Lung (tissue), 12 donors: Measurements from ENCODE around the gene SLC25A45. TPM values are rescaled to one million over a fixed set of nuclear protein-coding genes. Genes with fewer than 3 reads are reported as not detected.

Source experiments
- ATAC-seq: fragments of 200-7000 bp; cut with Tn5 transposase; one replicate; pipeline ENCODE4 v1.9.1; 2020; ENCODE audit warnings: moderate number of reproducible peaks; ENCODE audit not compliant: insufficient read depth, low FRiP score
- DNase-seq, 3 donors: peaks; one replicate each; pipeline ENCODE4 v3.0.0-alpha.2; 2013 to 2017
- H3K27ac ChIP-seq, 2 donors: one replicate each; pipeline ENCODE4 v1.5.1; 2013; ENCODE audit warnings: mild to moderate bottlenecking in 2 of 2, moderate library complexity in 2 of 2, control low read depth in 1 of 2, inconsistent platforms in 1 of 2, low read depth in 1 of 2, low read length in 1 of 2
- H3K27me3 ChIP-seq, 3 donors: one replicate each; pipeline ENCODE4 v1.5.1; 2013; ENCODE audit warnings: low read length in 2 of 3; ENCODE audit not compliant: control insufficient read depth in 3 of 3, insufficient read depth in 3 of 3
- H3K36me3 ChIP-seq, 4 donors: one replicate each; pipeline ENCODE4 v1.5.1; 2013; ENCODE audit warnings: low read length in 4 of 4, mild to moderate bottlenecking in 1 of 4, moderate library complexity in 1 of 4; ENCODE audit not compliant: control insufficient read depth in 4 of 4, insufficient read depth in 4 of 4
- H3K4me1 ChIP-seq, 5 donors: one replicate each; pipeline ENCODE4 v1.5.1; 2013; ENCODE audit warnings: low read length in 5 of 5, mild to moderate bottlenecking in 2 of 5, moderate library complexity in 1 of 5; ENCODE audit not compliant: control insufficient read depth in 5 of 5, insufficient read depth in 5 of 5
- H3K4me3 ChIP-seq: one replicate; pipeline ENCODE4 v1.5.1; 2013; ENCODE audit warnings: mild to moderate bottlenecking, control low read depth, moderate library complexity
- H3K9ac ChIP-seq, 2 donors: one replicate each; pipeline ENCODE4 v1.5.1; 2013; ENCODE audit warnings: low read length in 2 of 2, control low read depth in 1 of 2; ENCODE audit not compliant: insufficient read depth in 1 of 2
- H3K9me3 ChIP-seq, 4 donors: one replicate each; pipeline ENCODE4 v1.5.1; 2013; ENCODE audit warnings: low read length in 3 of 4, mild to moderate bottlenecking in 1 of 4, moderate library complexity in 1 of 4; ENCODE audit not compliant: control insufficient read depth in 4 of 4, insufficient read depth in 3 of 4
- CTCF ChIP-seq: IDR thresholded peaks from 2 replicates; pipeline ENCODE4 v1.5.1; 2012; ENCODE audit warnings: mild to moderate bottlenecking; ENCODE audit errors: control extremely low read depth, extremely low read depth
- WGBS, 2 donors: extraction: QIAGEN DNeasy Blood & Tissue Kit; methylation state at CpG; one replicate each; pipeline ENCODE4 v1.1.7; 2013; 5-methylcytosine and 5-hydroxymethylcytosine counted together
- polyA plus RNA-seq, 2 donors: library from polyadenylated mRNA; stranded (reverse); fragments of 200-250 nt; gene quantifications; one replicate each; pipeline ENCODE4 v1.2.1, GENCODE V29; 2013
- total RNA-seq, 2 donors: library from RNA; depleted of rRNA in 1 of 2; stranded (reverse); fragments of >200 nt in 1 of 2; gene quantifications; one replicate each; pipeline ENCODE4 v1.2.1, GENCODE V29; 2014 to 2021
- donor health status: control.
- donor health status: control.
- donor health status: Bipolar disorder and iron deficiency.
- donor health status: healthy.
- donor health status: DM: yes; HTN: yes; CAD: no.

SLC25A45 gene
- total and polyA plus RNA-seq, 4 donors: 5.5 to 15.6 (median 8.1) TPM

DNA sequence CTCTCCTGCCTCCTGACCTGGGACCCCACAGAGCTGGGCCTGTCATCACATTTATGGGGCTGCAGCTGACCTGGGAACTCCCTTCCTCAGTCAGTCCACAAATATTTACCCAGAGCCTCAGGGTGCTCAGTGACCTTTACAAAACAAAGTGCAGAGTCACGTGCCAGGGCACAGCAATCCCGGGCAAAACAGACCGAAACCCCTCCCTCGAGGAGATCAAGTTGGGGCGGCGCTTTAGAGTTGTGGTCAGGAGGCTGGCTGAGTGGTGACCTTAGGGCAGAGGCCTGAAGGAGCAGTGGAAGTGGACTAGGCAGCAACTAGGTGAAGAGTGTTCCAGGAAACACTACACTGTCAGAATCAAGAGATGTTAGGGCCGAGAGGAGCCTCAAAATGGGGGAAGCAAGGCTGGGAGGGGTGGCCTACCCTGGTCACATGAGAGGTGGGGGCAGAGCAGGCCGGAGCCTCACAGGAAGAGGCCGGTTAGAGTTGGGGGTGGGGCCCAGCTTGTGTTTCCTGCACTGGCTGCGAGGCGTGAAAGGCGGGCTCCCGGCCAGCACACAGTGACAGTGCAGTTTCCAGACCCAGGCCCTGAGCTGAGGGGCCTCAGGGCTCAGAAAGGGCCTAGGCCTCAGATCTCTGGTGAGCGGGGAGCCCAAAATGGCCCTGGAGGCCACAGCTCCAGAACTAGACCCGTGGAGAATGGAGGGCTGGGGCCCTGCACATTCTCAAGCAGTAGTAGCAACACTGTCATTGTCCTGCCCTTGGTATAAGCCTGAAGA is 36.4 kb upstream of the SLC25A45 start:
- Histone ChIP-seq H3K4me1 (peaks cover 0 to 73% (median 38%) of the 10 kb centered on the region in 5 donors), H3K27me3 (no peaks in the 10 kb centered on the region), H3K27ac (peak overlapping the region; percentile 98 to 100), H3K4me3 (no peak overlapping the region), H3K9me3 (no peaks in the 10 kb centered on the region), H3K36me3 (peaks cover 0 to 2% (median 0%) of the 10 kb centered on the region in 4 donors), H3K9ac (peak overlapping the region; percentile 53 to 95)
- no peak for TF ChIP-seq CTCF
- DNase-seq (peak; percentile 96 to 98 (median 97)), ATAC-seq (peak; percentile 22)
- 0 to 1% methylated on average over 15 of the region's 15 CpGs for WGBS, 2 donors

- peaks cover 0 to 68% (median 34%) of the 10 kb centered on the region in 5 donors for H3K4me1 ChIP-seq
- H3K36me3 ChIP-seq: peaks cover 0 to 7% (median 0%) of the 10 kb centered on the region in 4 donors
- no peaks in the 10 kb centered on the region for H3K9me3 ChIP-seq
- DNase-seq (no peak), ATAC-seq (no peak)
- no peaks in the 10 kb centered on the region for H3K27me3 ChIP-seq
- no peak for TF ChIP-seq CTCF
- 0 to 1% methylated on average over 2 to 4 of the region's 4 CpGs for WGBS, 2 donors
- H3K9ac ChIP-seq: peak overlapping the region in 1 of 2 donors; percentile 75
- H3K27ac ChIP-seq: peak overlapping the region; percentile 98 to 100
- no peak overlapping the region for H3K4me3 ChIP-seq
Measured at GRCh38 chr11:65418431-65418680, 35.9 kb upstream of the SLC25A45 start.

DNA sequence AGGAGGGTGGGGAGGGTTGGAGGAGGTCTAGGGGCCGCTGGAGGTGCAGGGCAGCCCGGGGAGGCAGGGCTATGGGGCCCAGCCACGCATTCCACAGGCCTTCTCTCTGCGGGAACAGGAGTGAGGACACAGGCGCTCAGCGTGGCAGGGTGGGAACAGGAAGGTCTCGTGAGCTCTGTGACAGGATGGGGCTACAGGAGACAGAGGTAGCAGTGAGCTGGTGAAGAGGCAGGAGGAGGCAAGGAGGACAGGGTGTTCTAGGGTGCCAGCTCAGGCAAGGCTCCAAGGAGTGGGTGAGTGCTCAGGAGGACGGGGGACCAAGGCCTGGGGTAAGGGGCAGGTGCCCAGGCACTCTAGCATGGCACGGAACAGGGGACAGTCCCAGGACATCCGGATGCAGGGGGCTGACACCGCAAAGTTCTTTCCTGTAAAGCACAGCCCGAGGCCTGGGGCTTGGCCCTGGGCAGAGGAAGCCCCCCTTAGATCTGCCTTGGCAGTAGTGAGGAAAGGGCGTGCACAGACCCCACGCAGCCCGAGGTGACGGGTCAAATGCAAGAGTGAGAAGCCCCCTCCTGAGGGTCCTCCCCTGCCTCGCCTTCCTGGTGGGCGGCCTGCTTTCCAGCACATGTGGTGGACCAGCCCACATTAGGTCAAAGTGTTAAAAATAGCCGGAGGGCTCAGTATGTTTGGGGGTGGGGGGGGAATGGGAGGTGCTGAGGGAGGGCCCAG is 35.4 kb upstream of the SLC25A45 start:
- ATAC-seq (no peak), DNase-seq (peak; percentile 67 to 80 (median 77))
- no peak for TF ChIP-seq CTCF
- Histone ChIP-seq H3K4me1 (peaks cover 0 to 63% (median 33%) of the 10 kb centered on the region in 5 donors), H3K36me3 (peaks cover 0 to 8% (median 0%) of the 10 kb centered on the region in 4 donors), H3K27ac (peak overlapping the region; percentile 98 to 100), H3K9me3 (no peaks in the 10 kb centered on the region), H3K27me3 (no peaks in the 10 kb centered on the region), H3K9ac (peak overlapping the region in 1 of 2 donors; percentile 76), H3K4me3 (peak overlapping the region; percentile 15)
- WGBS, 2 donors: 4 to 6% methylated on average over 19 of the region's 19 CpGs
